DOHH2 (cell line): ENCODE data around the gene ALDH5A1.

Experiments used
- H3F3A ChIP-seq: fragments of 200-600 bp; sonication (generic), shearing (Covaris generic); 2 replicates; pipeline ENCODE4 v1.6.0; 2016; ENCODE audit warnings: antibody characterized with exemption, mild to moderate bottlenecking; ENCODE audit not compliant: control insufficient read depth, insufficient read depth
- H3K27ac ChIP-seq: fragments of 200-600 bp; sonication (generic); 2 replicates; pipeline ENCODE4 v1.5.1; 2014; ENCODE audit warnings: low read depth, mild to moderate bottlenecking, low read length, moderate library complexity
- H3K27me3 ChIP-seq: fragments of 200-600 bp; sonication (generic); 2 replicates; pipeline ENCODE4 v1.6.1; 2014; ENCODE audit warnings: mild to moderate bottlenecking, low read length, mixed read lengths; ENCODE audit not compliant: control insufficient read depth
- H3K36me3 ChIP-seq: fragments of 200-600 bp; sonication (generic); 2 replicates; pipeline ENCODE4 v1.6.1; 2014; ENCODE audit warnings: mild to moderate bottlenecking, low read length, moderate library complexity, mixed read lengths; ENCODE audit not compliant: control insufficient read depth
- H3K4me1 ChIP-seq: fragments of 200-600 bp; sonication (generic); 2 replicates; pipeline ENCODE4 v1.6.1; 2014; ENCODE audit warnings: mild to moderate bottlenecking, low read length, mixed read lengths; ENCODE audit not compliant: control insufficient read depth
- H3K4me2 ChIP-seq: fragments of 200-600 bp; sonication (generic); 2 replicates; pipeline ENCODE4 v1.6.0; 2014; ENCODE audit warnings: mild to moderate bottlenecking, low read length, moderate library complexity
- H3K4me3 ChIP-seq: fragments of 200-600 bp; sonication (generic); 2 replicates; pipeline ENCODE4 v1.5.1; 2014; ENCODE audit warnings: mild to moderate bottlenecking, low read length, mixed read lengths
- H3K79me2 ChIP-seq: fragments of 200-600 bp; sonication (generic); 2 replicates; pipeline ENCODE4 v1.6.1; 2014; ENCODE audit warnings: mild to moderate bottlenecking, low read length, mixed read lengths; ENCODE audit not compliant: control insufficient read depth
- H3K9me2 ChIP-seq: fragments of 200-600 bp; sonication (generic); replicated peaks from 2 replicates; pipeline ENCODE4 v1.6.1; 2014; ENCODE audit warnings: mild to moderate bottlenecking, low read length, mixed read lengths; ENCODE audit not compliant: control insufficient read depth
- H3K9me3 ChIP-seq: fragments of 200-600 bp; sonication (generic); 2 replicates; pipeline ENCODE4 v1.6.1; 2014; ENCODE audit warnings: antibody characterized with exemption, low read length, mixed read lengths; ENCODE audit not compliant: control insufficient read depth, insufficient read depth
- H4K20me1 ChIP-seq: fragments of 200-600 bp; sonication (generic); 2 replicates; pipeline ENCODE4 v1.6.0; 2014; ENCODE audit warnings: low read depth, mild to moderate bottlenecking, antibody characterized with exemption, low read length, moderate library complexity; ENCODE audit not compliant: control insufficient read depth, insufficient read depth
- EZH2phosphoT487 ChIP-seq: fragments of 200-600 bp; sonication (generic); IDR thresholded peaks from 2 replicates; pipeline ENCODE4 v1.6.1; 2017; ENCODE audit warnings: borderline replicate concordance, mild to moderate bottlenecking, antibody characterized with exemption, low read length, moderate library complexity, mixed read lengths
- TF ChIP-seq, protein P1 (sequence below): fragments of 200-600 bp; sonication (generic); IDR thresholded peaks from one replicate; pipeline ENCODE4 v1.5.1; 2014; ENCODE audit warnings: antibody characterized with exemption, mild to moderate bottlenecking, low read depth, low read length; ENCODE audit not compliant: poor library complexity, severe bottlenecking

ALDH5A1 gene

DNA sequence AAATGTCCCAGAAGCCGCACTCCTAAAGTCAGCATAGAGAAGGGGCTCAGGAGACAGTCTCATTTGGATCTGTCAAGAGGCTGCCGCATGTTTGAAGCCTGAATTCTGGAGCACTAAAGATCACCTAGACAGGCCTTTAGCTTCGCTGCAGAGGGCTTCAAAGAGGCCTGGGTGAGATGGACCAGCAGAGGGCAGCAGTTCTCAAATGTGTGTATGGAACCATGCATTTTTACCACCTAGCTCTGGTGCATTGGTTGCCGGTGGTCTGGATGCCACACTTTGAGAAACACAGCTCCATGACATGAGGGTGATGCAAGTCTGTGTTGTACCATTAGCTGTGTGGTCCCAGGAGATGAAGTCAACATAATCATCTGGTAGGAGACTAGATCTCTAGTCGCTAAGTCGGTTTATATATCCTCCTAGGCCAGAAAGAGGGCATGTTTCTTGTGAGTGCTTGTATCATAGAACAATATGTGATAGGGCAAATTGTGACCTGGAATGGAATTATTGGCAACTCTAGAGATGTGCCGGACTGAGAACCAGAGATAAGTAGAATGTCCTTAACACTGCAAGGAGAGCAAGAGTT lies 86.4 kb downstream of the ALDH5A1 start:
- Histone ChIP-seq H3F3A (no peaks in the 10 kb centered on the region), H3K27me3 (peaks cover 4% of the 10 kb centered on the region; the same call in 1 of the 2 replicates), H3K79me2 (no peaks in the 10 kb centered on the region), H3K9me3 (no peaks in the 10 kb centered on the region), H3K27ac (no peak overlapping the region), H3K9me2 (no peaks in the 10 kb centered on the region), H3K4me3 (no peak overlapping the region), H3K4me1 (peaks cover 10% of the 10 kb centered on the region), H3K36me3 (no peaks in the 10 kb centered on the region), H4K20me1 (no peaks in the 10 kb centered on the region), H3K4me2 (no peak overlapping the region)
- no peak for TF ChIP-seq EZH2phosphoT487
- TF ChIP-seq, protein P1, sequence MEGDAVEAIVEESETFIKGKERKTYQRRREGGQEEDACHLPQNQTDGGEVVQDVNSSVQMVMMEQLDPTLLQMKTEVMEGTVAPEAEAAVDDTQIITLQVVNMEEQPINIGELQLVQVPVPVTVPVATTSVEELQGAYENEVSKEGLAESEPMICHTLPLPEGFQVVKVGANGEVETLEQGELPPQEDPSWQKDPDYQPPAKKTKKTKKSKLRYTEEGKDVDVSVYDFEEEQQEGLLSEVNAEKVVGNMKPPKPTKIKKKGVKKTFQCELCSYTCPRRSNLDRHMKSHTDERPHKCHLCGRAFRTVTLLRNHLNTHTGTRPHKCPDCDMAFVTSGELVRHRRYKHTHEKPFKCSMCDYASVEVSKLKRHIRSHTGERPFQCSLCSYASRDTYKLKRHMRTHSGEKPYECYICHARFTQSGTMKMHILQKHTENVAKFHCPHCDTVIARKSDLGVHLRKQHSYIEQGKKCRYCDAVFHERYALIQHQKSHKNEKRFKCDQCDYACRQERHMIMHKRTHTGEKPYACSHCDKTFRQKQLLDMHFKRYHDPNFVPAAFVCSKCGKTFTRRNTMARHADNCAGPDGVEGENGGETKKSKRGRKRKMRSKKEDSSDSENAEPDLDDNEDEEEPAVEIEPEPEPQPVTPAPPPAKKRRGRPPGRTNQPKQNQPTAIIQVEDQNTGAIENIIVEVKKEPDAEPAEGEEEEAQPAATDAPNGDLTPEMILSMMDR, result peak; percentile 86

DNA sequence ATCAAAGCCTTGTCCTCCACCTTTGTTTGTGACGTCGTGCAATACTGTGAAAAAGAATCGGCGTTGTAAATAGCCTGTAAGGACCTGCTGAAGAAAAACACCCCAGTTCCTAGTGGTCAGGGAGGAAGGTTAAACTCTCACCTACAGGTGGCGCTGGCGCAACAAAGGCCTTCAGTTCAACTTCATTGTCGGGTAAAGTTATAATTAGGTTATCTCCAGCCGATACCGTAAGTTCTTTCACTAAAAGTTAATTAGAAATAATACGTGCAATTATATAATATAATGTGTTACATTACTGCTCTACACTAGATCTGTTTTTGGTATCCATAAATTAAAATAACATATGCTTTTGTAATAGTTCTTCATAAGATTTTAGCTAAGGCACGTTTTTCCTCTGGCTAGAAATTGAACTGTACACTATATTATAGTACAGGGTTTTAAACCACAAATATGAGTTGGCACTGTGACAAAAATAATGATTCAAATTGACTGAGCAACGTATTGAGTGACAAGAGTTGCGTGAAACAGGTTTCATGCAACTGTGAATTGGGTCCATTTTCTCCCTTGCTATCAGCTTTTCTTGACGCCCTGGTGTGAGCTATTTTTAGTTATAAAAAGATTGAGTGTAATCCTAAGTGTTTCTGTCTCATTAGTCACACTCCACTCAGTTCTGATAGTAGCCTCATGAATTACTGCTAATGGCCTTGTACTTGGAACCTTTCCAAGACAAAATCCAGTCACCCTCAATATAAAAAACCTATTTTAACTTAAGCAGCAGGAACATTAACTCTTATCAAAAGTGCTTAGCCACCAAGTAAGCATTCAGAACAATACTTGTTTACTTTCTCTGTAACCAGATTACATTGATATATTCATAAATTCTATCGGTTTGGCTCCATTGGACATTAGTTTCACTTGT lies 89.0 kb downstream of the ALDH5A1 start:
- Histone ChIP-seq H3K4me2 (peak overlapping the region; percentile 30), H3K9me2 (no peaks in the 10 kb centered on the region), H3F3A (no peaks in the 10 kb centered on the region), H3K4me3 (no peak overlapping the region), H3K79me2 (no peaks in the 10 kb centered on the region), H3K36me3 (no peaks in the 10 kb centered on the region), H3K4me1 (peaks cover 10% of the 10 kb centered on the region), H3K27me3 (peaks cover 8% of the 10 kb centered on the region), H4K20me1 (no peaks in the 10 kb centered on the region), H3K27ac (no peak overlapping the region), H3K9me3 (no peaks in the 10 kb centered on the region)
- TF ChIP-seq, protein P1, result peak; percentile 85
- TF ChIP-seq EZH2phosphoT487, result no peak

GRCh38 chr6:24584382-24584720 lies 89.6 kb downstream of the ALDH5A1 start:
- Histone ChIP-seq H3K9me3 (no peaks in the 10 kb centered on the region), H3K4me2 (no peak overlapping the region), H3K9me2 (no peaks in the 10 kb centered on the region), H3F3A (no peaks in the 10 kb centered on the region), H3K27ac (no peak overlapping the region), H3K4me1 (peaks cover 10% of the 10 kb centered on the region), H3K4me3 (no peak overlapping the region), H3K27me3 (peaks cover 8% of the 10 kb centered on the region), H4K20me1 (no peaks in the 10 kb centered on the region), H3K36me3 (no peaks in the 10 kb centered on the region), H3K79me2 (no peaks in the 10 kb centered on the region)
- no peak for TF ChIP-seq EZH2phosphoT487
- TF ChIP-seq, protein P1, result no peak
